ENCODE data around the gene COL13A1.

DNA sequence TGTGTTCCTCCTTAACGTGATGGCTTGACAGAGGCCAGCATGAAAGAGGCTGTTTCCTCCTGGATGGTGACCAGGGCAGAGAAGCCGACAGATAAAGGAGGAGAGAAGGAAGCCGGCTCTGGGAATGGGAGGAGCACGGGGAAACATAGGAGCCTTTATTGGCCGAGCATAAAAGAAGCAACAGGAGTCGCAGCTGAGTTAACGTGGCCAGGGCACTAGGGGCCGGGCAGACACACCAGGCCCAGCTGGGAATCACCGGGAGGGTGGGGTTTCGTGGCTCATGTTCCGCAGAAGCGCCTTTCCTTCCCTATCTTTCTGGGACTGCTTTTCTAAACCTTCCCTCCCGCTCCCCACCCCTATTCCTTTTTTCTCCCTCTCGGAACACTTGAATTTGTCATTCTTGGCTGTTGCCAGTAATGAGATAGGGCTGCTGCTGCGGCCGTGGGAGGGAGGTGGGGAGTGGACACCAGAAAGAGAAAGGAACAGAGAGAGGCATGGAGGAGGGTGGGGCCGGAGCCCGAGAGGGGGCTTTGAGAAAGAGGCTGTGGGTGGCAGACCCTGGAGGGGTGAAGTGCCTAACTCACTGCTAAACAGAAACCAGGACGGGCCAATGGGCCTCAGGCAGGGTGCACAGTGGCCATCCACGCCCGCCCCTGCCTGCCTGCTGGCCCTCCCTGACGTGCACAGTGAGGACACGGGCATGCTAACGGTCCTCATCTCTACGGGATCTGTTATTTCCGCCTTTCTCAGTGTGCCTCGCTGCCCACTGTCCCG, 65.2 kb downstream of the COL13A1 start:
- no peak for TF ChIP-seq EZH2 (IDR thresholded peaks at IDR 0.05; ENCODE audit: borderline replicate concordance, low read length)
- TF ChIP-seq, protein P1, sequence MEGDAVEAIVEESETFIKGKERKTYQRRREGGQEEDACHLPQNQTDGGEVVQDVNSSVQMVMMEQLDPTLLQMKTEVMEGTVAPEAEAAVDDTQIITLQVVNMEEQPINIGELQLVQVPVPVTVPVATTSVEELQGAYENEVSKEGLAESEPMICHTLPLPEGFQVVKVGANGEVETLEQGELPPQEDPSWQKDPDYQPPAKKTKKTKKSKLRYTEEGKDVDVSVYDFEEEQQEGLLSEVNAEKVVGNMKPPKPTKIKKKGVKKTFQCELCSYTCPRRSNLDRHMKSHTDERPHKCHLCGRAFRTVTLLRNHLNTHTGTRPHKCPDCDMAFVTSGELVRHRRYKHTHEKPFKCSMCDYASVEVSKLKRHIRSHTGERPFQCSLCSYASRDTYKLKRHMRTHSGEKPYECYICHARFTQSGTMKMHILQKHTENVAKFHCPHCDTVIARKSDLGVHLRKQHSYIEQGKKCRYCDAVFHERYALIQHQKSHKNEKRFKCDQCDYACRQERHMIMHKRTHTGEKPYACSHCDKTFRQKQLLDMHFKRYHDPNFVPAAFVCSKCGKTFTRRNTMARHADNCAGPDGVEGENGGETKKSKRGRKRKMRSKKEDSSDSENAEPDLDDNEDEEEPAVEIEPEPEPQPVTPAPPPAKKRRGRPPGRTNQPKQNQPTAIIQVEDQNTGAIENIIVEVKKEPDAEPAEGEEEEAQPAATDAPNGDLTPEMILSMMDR (IDR thresholded peaks at IDR 0.05; ENCODE audit: low read length) = no peak
